ENCODE data around the gene BUD31.

- TF ChIP-seq JUND (IDR thresholded peaks at IDR 0.05; ENCODE audit: low read depth, low read length) (no peak), EP300 (IDR thresholded peaks at IDR 0.05; ENCODE audit: borderline replicate concordance in 1 of 2, control insufficient read depth in 1 of 2, low read depth in 2 of 2, low read length in 2 of 2) (no peak), CTCF (IDR thresholded peaks at IDR 0.05 in 2 of 3, conservative IDR thresholded peaks at IDR 0.05 in 1 of 3; ENCODE audit: control insufficient read depth in 2 of 3, extremely low read depth in 1 of 3, insufficient read depth in 1 of 3, low read depth in 3 of 3, low read length in 3 of 3) (no peak), USF2 (IDR thresholded peaks at IDR 0.05; ENCODE audit: borderline replicate concordance, low read depth, low read length) (no peak), FOS (IDR thresholded peaks at IDR 0.05; ENCODE audit: borderline replicate concordance, extremely low read depth, insufficient read length) (no peak), RCOR1 (conservative IDR thresholded peaks at IDR 0.05; ENCODE audit: low read depth, low read length) (no peak)
Measured at GRCh38 chr7:99369767-99370391, 38.9 kb upstream of the BUD31 start.
